Measurements from ENCODE around the gene TMED10. TPM values are rescaled to one million over a fixed set of nuclear protein-coding genes. Genes with fewer than 3 reads are reported as not detected.

Gene TMED10
- total RNA-seq, 1 donor from 2014 or later: 303 TPM

GRCh38 chr14:75181293-75182062, 5.1 kb upstream of the TMED10 start:
- no peak for TF ChIP-seq CTCF (IDR thresholded peaks at IDR 0.05)
- no peak for DNase-seq
- H3K4me1 ChIP-seq: peaks cover 27% of the 10 kb centered on the region
- peak; percentile 12 for ATAC-seq
- H3K27ac ChIP-seq: peak overlapping the region; percentile 73
- H3K36me3 ChIP-seq: no peaks in the 10 kb centered on the region
- H3K4me3 ChIP-seq: no peak overlapping the region
- H3K9me3 ChIP-seq: no peaks in the 10 kb centered on the region
- no peaks in the 10 kb centered on the region for H3K27me3 ChIP-seq
- intact Hi-C loops (cut with DNase I): no loop called here

- Histone ChIP-seq H3K27me3 (no peaks in the 10 kb centered on the region), H3K4me1 (peaks cover 21% of the 10 kb centered on the region), H3K4me3 (peak overlapping the region; percentile 74), H3K9me3 (no peaks in the 10 kb centered on the region), H3K27ac (peak overlapping the region; percentile 98), H3K36me3 (no peaks in the 10 kb centered on the region)
- ATAC-seq (no peak), DNase-seq (no peak)
- no peak for TF ChIP-seq CTCF (IDR thresholded peaks at IDR 0.05)
- intact Hi-C loops (cut with DNase I): no loop called here
Observed at GRCh38 chr14:75175677-75176141, 703 bp downstream of the TMED10 start.

GRCh38 chr14:75174066-75174465, 2.3 kb downstream of the TMED10 start:
- H3K27me3 ChIP-seq: no peaks in the 10 kb centered on the region
- TF ChIP-seq CTCF (IDR thresholded peaks at IDR 0.05): no peak
- H3K9me3 ChIP-seq: no peaks in the 10 kb centered on the region
- H3K27ac ChIP-seq: no peak overlapping the region
- intact Hi-C loops (cut with DNase I): no loop called here
- DNase-seq (no peak), ATAC-seq (no peak)
- no peak overlapping the region for H3K4me3 ChIP-seq
- no peaks in the 10 kb centered on the region for H3K36me3 ChIP-seq
- H3K4me1 ChIP-seq: peaks cover 26% of the 10 kb centered on the region

GRCh38 chr14:75170772-75171171, 5.6 kb downstream of the TMED10 start:
- Histone ChIP-seq H3K4me3 (no peak overlapping the region), H3K27me3 (no peaks in the 10 kb centered on the region), H3K9me3 (no peaks in the 10 kb centered on the region), H3K36me3 (no peaks in the 10 kb centered on the region), H3K4me1 (peaks cover 55% of the 10 kb centered on the region), H3K27ac (no peak overlapping the region)
- no peak for TF ChIP-seq CTCF (IDR thresholded peaks at IDR 0.05)
- ATAC-seq (peak; percentile 45), DNase-seq (no peak)
- intact Hi-C loops (cut with DNase I): no loop called here

GRCh38 chr14:75168586-75169335, 7.7 kb downstream of the TMED10 start:
- Histone ChIP-seq H3K27ac (no peak overlapping the region), H3K27me3 (no peaks in the 10 kb centered on the region), H3K36me3 (no peaks in the 10 kb centered on the region), H3K9me3 (no peaks in the 10 kb centered on the region), H3K4me3 (no peak overlapping the region), H3K4me1 (peaks cover 43% of the 10 kb centered on the region)
- no peak for TF ChIP-seq CTCF (IDR thresholded peaks at IDR 0.05)
- DNase-seq (no peak), ATAC-seq (no peak)
- intact Hi-C loops (cut with DNase I): no loop called here

All from upper lobe of right lung (tissue), 1 donor.